ENCODE data around the gene THYN1. TPM values are rescaled to one million over a fixed set of nuclear protein-coding genes. Genes with fewer than 3 reads are reported as not detected.
A peak's percentile ranks its signal among the peaks of the same experiment; 100 is the strongest.
"Not testable (repeated sequence)": the region's sequence is repeated elsewhere in the genome, so short reads cannot be mapped to it uniquely, and the experiment has no call there.

The THYN1 gene
- total RNA-seq, 1 experiment from 2014 or later, result 97.0 TPM

- Histone ChIP-seq H3K4me1 (ENCODE audit: insufficient read depth, low read length) (no peaks in the 10 kb centered on the region), H3K27ac (ENCODE audit: insufficient read length, low read depth, low read length) (no peak overlapping the region), H2BK20ac (ENCODE audit: low read depth, low read length, poor library complexity, severe bottlenecking) (no peak overlapping the region), H3K4ac (ENCODE audit: low read depth, low read length) (no peak overlapping the region), H2AK5ac (ENCODE audit: insufficient read length, low read length) (no peak overlapping the region), H3K79me1 (ENCODE audit: insufficient read depth, low read depth, low read length, poor library complexity, severe bottlenecking) (no peaks in the 10 kb centered on the region), H3K56ac (ENCODE audit: insufficient read length, low read depth, low read length) (no peak overlapping the region), H3K18ac (ENCODE audit: insufficient read length, low read depth, low read length) (no peak overlapping the region), H2AFZ (ENCODE audit: low read length) (no peak overlapping the region), H4K20me1 (ENCODE audit: control insufficient read depth, insufficient read depth, insufficient read length) (no peaks in the 10 kb centered on the region), H3K14ac (ENCODE audit: insufficient read depth, low read length) (no peak overlapping the region; the same call in 1 of the 2 replicates), H4K5ac (ENCODE audit: insufficient read length, low read depth, low read length) (no peak overlapping the region), H3K9me3 (ENCODE audit: control insufficient read depth, low read depth, low read length) (no peaks in the 10 kb centered on the region), H3K27me3 (ENCODE audit: insufficient read depth, low read length) (no peaks in the 10 kb centered on the region), H3K79me2 (ENCODE audit: insufficient read depth, low read length) (no peaks in the 10 kb centered on the region), H4K8ac (replicated peaks; ENCODE audit: insufficient read length, low read depth, low read length) (no peak overlapping the region), H4K91ac (ENCODE audit: insufficient read length, low read depth, low read length) (no peak overlapping the region), H2BK12ac (ENCODE audit: insufficient read length, low read depth, low read length) (no peak overlapping the region), H3K9ac (ENCODE audit: extremely low read depth, insufficient read length, low read length) (no peak overlapping the region), H2BK120ac (ENCODE audit: low read depth, low read length, poor library complexity, severe bottlenecking) (no peak overlapping the region), H2BK15ac (ENCODE audit: low read depth, low read length) (no peak overlapping the region), H3K23me2 (ENCODE audit: insufficient read length, low read depth, low read length, poor library complexity, severe bottlenecking) (peaks cover 3% of the 10 kb centered on the region), H3K4me2 (ENCODE audit: insufficient read depth, insufficient read length, low read length) (no peak overlapping the region), H3K23ac (ENCODE audit: insufficient read length, low read depth, low read length) (no peak overlapping the region), H2BK5ac (ENCODE audit: insufficient read length, low read length) (no peak overlapping the region), H3T11ph (ENCODE audit: low read length) (no peak overlapping the region)
- H3K27ac Mint-ChIP-seq, result peak overlapping the region in 1 of 3 experiments; percentile 49; a peak in 1 of 7 replicates
- H3K4me3 Mint-ChIP-seq, result no peak overlapping the region
- H3K4me1 Mint-ChIP-seq, result peaks cover under 1 to 6% of the 10 kb centered on the region in 2 experiments; a peak in 3 of 4 replicates
- peaks cover 0 to 4% of the 10 kb centered on the region in 2 experiments; a peak in 2 of 5 replicates for H3K9me3 Mint-ChIP-seq
- peaks cover 31 to 47% (median 31%) of the 10 kb centered on the region in 3 experiments for H3K36me3 Mint-ChIP-seq (ENCODE audit: insufficient read depth in 1 of 3, low read depth in 3 of 3)
- TF ChIP-seq, protein P1, sequence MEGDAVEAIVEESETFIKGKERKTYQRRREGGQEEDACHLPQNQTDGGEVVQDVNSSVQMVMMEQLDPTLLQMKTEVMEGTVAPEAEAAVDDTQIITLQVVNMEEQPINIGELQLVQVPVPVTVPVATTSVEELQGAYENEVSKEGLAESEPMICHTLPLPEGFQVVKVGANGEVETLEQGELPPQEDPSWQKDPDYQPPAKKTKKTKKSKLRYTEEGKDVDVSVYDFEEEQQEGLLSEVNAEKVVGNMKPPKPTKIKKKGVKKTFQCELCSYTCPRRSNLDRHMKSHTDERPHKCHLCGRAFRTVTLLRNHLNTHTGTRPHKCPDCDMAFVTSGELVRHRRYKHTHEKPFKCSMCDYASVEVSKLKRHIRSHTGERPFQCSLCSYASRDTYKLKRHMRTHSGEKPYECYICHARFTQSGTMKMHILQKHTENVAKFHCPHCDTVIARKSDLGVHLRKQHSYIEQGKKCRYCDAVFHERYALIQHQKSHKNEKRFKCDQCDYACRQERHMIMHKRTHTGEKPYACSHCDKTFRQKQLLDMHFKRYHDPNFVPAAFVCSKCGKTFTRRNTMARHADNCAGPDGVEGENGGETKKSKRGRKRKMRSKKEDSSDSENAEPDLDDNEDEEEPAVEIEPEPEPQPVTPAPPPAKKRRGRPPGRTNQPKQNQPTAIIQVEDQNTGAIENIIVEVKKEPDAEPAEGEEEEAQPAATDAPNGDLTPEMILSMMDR (conservative IDR thresholded peaks at IDR 0.05), result no peak
- DNase-seq, result no peak
- H3K27me3 Mint-ChIP-seq (ENCODE audit: low read depth), result peaks cover 7% of the 10 kb centered on the region
- no CpG with 5 or more reads among the region's 22 CpGs for WGBS (ENCODE audit: extremely low coverage, insufficient read length, low lambda C conversion rate)
Observed at GRCh38 chr11:134282121-134283045, 29.2 kb upstream of the THYN1 start.

- H3K56ac ChIP-seq (ENCODE audit: insufficient read length, low read depth, low read length); H2AK5ac ChIP-seq (ENCODE audit: insufficient read length, low read length); H3K4ac ChIP-seq (ENCODE audit: low read depth, low read length); H3K14ac ChIP-seq (ENCODE audit: insufficient read depth, low read length); H4K20me1 ChIP-seq (ENCODE audit: control insufficient read depth, insufficient read depth, insufficient read length); H3K4me1 ChIP-seq (ENCODE audit: insufficient read depth, low read length); H3K79me1 ChIP-seq (ENCODE audit: insufficient read depth, low read depth, low read length, poor library complexity, severe bottlenecking); H2BK12ac ChIP-seq (ENCODE audit: insufficient read length, low read depth, low read length); H3K27me3 ChIP-seq (ENCODE audit: insufficient read depth, low read length); H2BK120ac ChIP-seq (ENCODE audit: low read depth, low read length, poor library complexity, severe bottlenecking); H3K27ac Mint-ChIP-seq; H3K4me2 ChIP-seq (ENCODE audit: insufficient read depth, insufficient read length, low read length); H3T11ph ChIP-seq (ENCODE audit: low read length); H3K9ac ChIP-seq (ENCODE audit: extremely low read depth, insufficient read length, low read length); DNase-seq; H3K4me1 Mint-ChIP-seq; H3K9me3 Mint-ChIP-seq; H3K18ac ChIP-seq (ENCODE audit: insufficient read length, low read depth, low read length); H3K9me3 ChIP-seq (ENCODE audit: control insufficient read depth, low read depth, low read length); H3K4me3 Mint-ChIP-seq; H4K8ac ChIP-seq (replicated peaks; ENCODE audit: insufficient read length, low read depth, low read length); H4K5ac ChIP-seq (ENCODE audit: insufficient read length, low read depth, low read length); H2BK20ac ChIP-seq (ENCODE audit: low read depth, low read length, poor library complexity, severe bottlenecking); H2BK15ac ChIP-seq (ENCODE audit: low read depth, low read length); H3K27me3 Mint-ChIP-seq (ENCODE audit: low read depth); H2AFZ ChIP-seq (ENCODE audit: low read length); H3K23ac ChIP-seq (ENCODE audit: insufficient read length, low read depth, low read length); H2BK5ac ChIP-seq (ENCODE audit: insufficient read length, low read length); H3K79me2 ChIP-seq (ENCODE audit: insufficient read depth, low read length); H4K91ac ChIP-seq (ENCODE audit: insufficient read length, low read depth, low read length); H3K27ac ChIP-seq (ENCODE audit: insufficient read length, low read depth, low read length): not testable (repeated sequence)
- H3K23me2 ChIP-seq (ENCODE audit: insufficient read length, low read depth, low read length, poor library complexity, severe bottlenecking), result peaks cover 10% of the 10 kb centered on the region
- WGBS (ENCODE audit: extremely low coverage, insufficient read length, low lambda C conversion rate), result no CpG with 5 or more reads among the region's 17 CpGs
- peaks cover 30 to 45% (median 31%) of the 10 kb centered on the region in 3 experiments for H3K36me3 Mint-ChIP-seq (ENCODE audit: insufficient read depth in 1 of 3, low read depth in 3 of 3)
Observed at GRCh38 chr11:134281635-134282034, 28.5 kb upstream of the THYN1 start.

All from H9 (cell line).